Activated naive CD4-positive, alpha-beta T cell treated with anti-CD3 and anti-CD28 coated beads, Interleukin-2, amount 50 U/mL, for 24 hours (primary cell): ENCODE results near the gene SLC25A26.
A peak's percentile ranks its signal among the peaks of the same experiment; 100 is the strongest.

Experiments used
- H3K27ac Mint-ChIP-seq: one replicate; pipeline ENCODE4 v1.8.0; 2021; ENCODE audit warnings: mild to moderate bottlenecking, mixed read lengths
- H3K27me3 Mint-ChIP-seq: one replicate; pipeline ENCODE4 v1.8.0; 2021; ENCODE audit warnings: mixed read lengths
- H3K36me3 Mint-ChIP-seq: one replicate; pipeline ENCODE4 v1.8.0; 2021; ENCODE audit warnings: mixed read lengths
- H3K4me1 Mint-ChIP-seq: one replicate; pipeline ENCODE4 v1.8.0; 2021; ENCODE audit warnings: mixed read lengths
- H3K4me3 Mint-ChIP-seq: one replicate; pipeline ENCODE4 v1.8.0; 2021; ENCODE audit warnings: mild to moderate bottlenecking, mixed read lengths
- H3K9me3 Mint-ChIP-seq: one replicate; pipeline ENCODE4 v1.8.0; 2021; ENCODE audit warnings: mixed read lengths

The SLC25A26 gene

GRCh38 chr3:66220602-66221377 lies at the start of gene SLC25A26:
TSS of gene SLC25A26 (plus strand) at chr3:66221001. CDS start at chr3:66221095, 94 bp downstream.
- no peaks in the 10 kb centered on the region for H3K9me3 Mint-ChIP-seq
- peaks cover 13% of the 10 kb centered on the region for H3K36me3 Mint-ChIP-seq
- peak within 1 kb of the TSS; percentile 97 for H3K27ac Mint-ChIP-seq
- H3K4me3 Mint-ChIP-seq: peak within 1 kb of the TSS; percentile 92
- H3K27me3 Mint-ChIP-seq: no peaks in the 10 kb centered on the region
- H3K4me1 Mint-ChIP-seq: peaks cover 55% of the 10 kb centered on the region

GRCh38 chr3:66172394-66172793 lies 48.4 kb upstream of the SLC25A26 start:
- H3K9me3 Mint-ChIP-seq: no peaks in the 10 kb centered on the region
- H3K4me3 Mint-ChIP-seq: no peak overlapping the region
- peaks cover 7% of the 10 kb centered on the region for H3K27me3 Mint-ChIP-seq
- no peak overlapping the region for H3K27ac Mint-ChIP-seq
- H3K36me3 Mint-ChIP-seq: no peaks in the 10 kb centered on the region
- no peaks in the 10 kb centered on the region for H3K4me1 Mint-ChIP-seq

- H3K27ac Mint-ChIP-seq: no peak overlapping the region
- no peaks in the 10 kb centered on the region for H3K36me3 Mint-ChIP-seq
- no peak overlapping the region for H3K4me3 Mint-ChIP-seq
- no peaks in the 10 kb centered on the region for H3K9me3 Mint-ChIP-seq
- no peaks in the 10 kb centered on the region for H3K4me1 Mint-ChIP-seq
- peaks cover 3% of the 10 kb centered on the region for H3K27me3 Mint-ChIP-seq
These were observed 43.8 kb upstream of the SLC25A26 start for GRCh38 chr3:66177026-66177425.

- Mint-ChIP-seq H3K36me3 (no peaks in the 10 kb centered on the region), H3K9me3 (no peaks in the 10 kb centered on the region), H3K4me3 (no peak overlapping the region), H3K4me1 (no peaks in the 10 kb centered on the region), H3K27me3 (no peaks in the 10 kb centered on the region), H3K27ac (no peak overlapping the region)
These were observed 42.6 kb upstream of the SLC25A26 start for GRCh38 chr3:66178206-66178605.

GRCh38 chr3:66179793-66180192 lies 41.0 kb upstream of the SLC25A26 start:
- no peak overlapping the region for H3K4me3 Mint-ChIP-seq

GRCh38 chr3:66181764-66182163 lies 39.0 kb upstream of the SLC25A26 start:
- no peaks in the 10 kb centered on the region for H3K27me3 Mint-ChIP-seq
- no peaks in the 10 kb centered on the region for H3K36me3 Mint-ChIP-seq
- no peak overlapping the region for H3K27ac Mint-ChIP-seq
- no peaks in the 10 kb centered on the region for H3K9me3 Mint-ChIP-seq
- no peaks in the 10 kb centered on the region for H3K4me1 Mint-ChIP-seq
- no peak overlapping the region for H3K4me3 Mint-ChIP-seq

More at GRCh38 chr3:66179793-66180192, 41.0 kb upstream of the SLC25A26 start:
- H3K9me3 Mint-ChIP-seq: no peaks in the 10 kb centered on the region
- H3K36me3 Mint-ChIP-seq: no peaks in the 10 kb centered on the region
- no peak overlapping the region for H3K27ac Mint-ChIP-seq
- H3K27me3 Mint-ChIP-seq: no peaks in the 10 kb centered on the region
- H3K4me1 Mint-ChIP-seq: no peaks in the 10 kb centered on the region

- H3K27ac Mint-ChIP-seq: no peak overlapping the region
- no peaks in the 10 kb centered on the region for H3K9me3 Mint-ChIP-seq
These were observed 38.6 kb upstream of the SLC25A26 start for GRCh38 chr3:66182246-66182645.

GRCh38 chr3:66186545-66186944 lies 34.3 kb upstream of the SLC25A26 start:
- Mint-ChIP-seq H3K4me3 (no peak overlapping the region), H3K36me3 (no peaks in the 10 kb centered on the region), H3K27me3 (no peaks in the 10 kb centered on the region), H3K27ac (no peak overlapping the region), H3K4me1 (no peaks in the 10 kb centered on the region), H3K9me3 (no peaks in the 10 kb centered on the region)

More at GRCh38 chr3:66182246-66182645, 38.6 kb upstream of the SLC25A26 start:
- H3K4me3 Mint-ChIP-seq: no peak overlapping the region
- H3K36me3 Mint-ChIP-seq: no peaks in the 10 kb centered on the region
- no peaks in the 10 kb centered on the region for H3K4me1 Mint-ChIP-seq
- H3K27me3 Mint-ChIP-seq: no peaks in the 10 kb centered on the region

- no peaks in the 10 kb centered on the region for H3K9me3 Mint-ChIP-seq
- peaks cover 12% of the 10 kb centered on the region for H3K27me3 Mint-ChIP-seq
- H3K27ac Mint-ChIP-seq: no peak overlapping the region
- H3K4me3 Mint-ChIP-seq: no peak overlapping the region
- H3K4me1 Mint-ChIP-seq: no peaks in the 10 kb centered on the region
- H3K36me3 Mint-ChIP-seq: no peaks in the 10 kb centered on the region
These were observed 25.4 kb upstream of the SLC25A26 start for GRCh38 chr3:66195347-66195783.

GRCh38 chr3:66196633-66197032 lies 24.2 kb upstream of the SLC25A26 start:
- no peaks in the 10 kb centered on the region for H3K36me3 Mint-ChIP-seq
- peaks cover 12% of the 10 kb centered on the region for H3K27me3 Mint-ChIP-seq
- H3K4me3 Mint-ChIP-seq: no peak overlapping the region

GRCh38 chr3:66198437-66199088 lies 22.2 kb upstream of the SLC25A26 start:
- Mint-ChIP-seq H3K27me3 (peaks cover 12% of the 10 kb centered on the region), H3K9me3 (no peaks in the 10 kb centered on the region), H3K36me3 (no peaks in the 10 kb centered on the region), H3K4me1 (no peaks in the 10 kb centered on the region), H3K27ac (no peak overlapping the region), H3K4me3 (no peak overlapping the region)

More at GRCh38 chr3:66196633-66197032, 24.2 kb upstream of the SLC25A26 start:
- H3K9me3 Mint-ChIP-seq: no peaks in the 10 kb centered on the region
- H3K4me1 Mint-ChIP-seq: no peaks in the 10 kb centered on the region
- H3K27ac Mint-ChIP-seq: no peak overlapping the region

GRCh38 chr3:66199089-66199473 lies 21.7 kb upstream of the SLC25A26 start:
- H3K27ac Mint-ChIP-seq: no peak overlapping the region
- H3K36me3 Mint-ChIP-seq: no peaks in the 10 kb centered on the region
- no peak overlapping the region for H3K4me3 Mint-ChIP-seq
- no peaks in the 10 kb centered on the region for H3K4me1 Mint-ChIP-seq
- peaks cover 12% of the 10 kb centered on the region for H3K27me3 Mint-ChIP-seq
- no peaks in the 10 kb centered on the region for H3K9me3 Mint-ChIP-seq

- H3K27ac Mint-ChIP-seq: no peak overlapping the region
- H3K4me1 Mint-ChIP-seq: no peaks in the 10 kb centered on the region
- H3K9me3 Mint-ChIP-seq: no peaks in the 10 kb centered on the region
- peaks cover 12% of the 10 kb centered on the region for H3K27me3 Mint-ChIP-seq
- H3K36me3 Mint-ChIP-seq: no peaks in the 10 kb centered on the region
- H3K4me3 Mint-ChIP-seq: no peak overlapping the region
These were observed 20.7 kb upstream of the SLC25A26 start for GRCh38 chr3:66200147-66200546.

GRCh38 chr3:66200786-66201185 lies 20.0 kb upstream of the SLC25A26 start:
- no peak overlapping the region for H3K4me3 Mint-ChIP-seq
- H3K27me3 Mint-ChIP-seq: peaks cover 10% of the 10 kb centered on the region

GRCh38 chr3:66203275-66203674 lies 17.5 kb upstream of the SLC25A26 start:
- no peaks in the 10 kb centered on the region for H3K27me3 Mint-ChIP-seq

More at GRCh38 chr3:66200786-66201185, 20.0 kb upstream of the SLC25A26 start:
- no peaks in the 10 kb centered on the region for H3K4me1 Mint-ChIP-seq
- no peak overlapping the region for H3K27ac Mint-ChIP-seq
- no peaks in the 10 kb centered on the region for H3K36me3 Mint-ChIP-seq
- no peaks in the 10 kb centered on the region for H3K9me3 Mint-ChIP-seq

GRCh38 chr3:66206806-66207205 lies 14.0 kb upstream of the SLC25A26 start:
- H3K27ac Mint-ChIP-seq: no peak overlapping the region
- H3K36me3 Mint-ChIP-seq: no peaks in the 10 kb centered on the region
- H3K4me3 Mint-ChIP-seq: no peak overlapping the region
- H3K4me1 Mint-ChIP-seq: no peaks in the 10 kb centered on the region
- no peaks in the 10 kb centered on the region for H3K9me3 Mint-ChIP-seq
- H3K27me3 Mint-ChIP-seq: no peaks in the 10 kb centered on the region

More at GRCh38 chr3:66203275-66203674, 17.5 kb upstream of the SLC25A26 start:
- H3K27ac Mint-ChIP-seq: no peak overlapping the region
- H3K4me1 Mint-ChIP-seq: no peaks in the 10 kb centered on the region
- no peaks in the 10 kb centered on the region for H3K9me3 Mint-ChIP-seq
- H3K4me3 Mint-ChIP-seq: no peak overlapping the region
- H3K36me3 Mint-ChIP-seq: no peaks in the 10 kb centered on the region
